Superior temporal gyrus (tissue), 1 donor: Measurements from ENCODE around the gene RHOD.

Source experiments
- DNase-seq: peaks from one replicate; pipeline ENCODE4 v3.0.0-alpha.2; 2016; ENCODE audit errors: extremely low spot score

Gene RHOD

GRCh38 chr11:67117672-67118180 is 61.1 kb downstream of the RHOD start:
- no peak for DNase-seq

- DNase-seq = no peak
Observed at GRCh38 chr11:67118181-67118766, 61.6 kb downstream of the RHOD start.

- peak; percentile 95 for DNase-seq
Observed at GRCh38 chr11:67118801-67119584, 62.3 kb downstream of the RHOD start, which contains the start of gene KDM2A. Gene KDM2A (plus strand): TSS chr11:67119263. CDS start chr11:67121317, 2,054 bp downstream.

GRCh38 chr11:67119585-67120391 is 63.1 kb downstream of the RHOD start:
- peak; percentile 55 for DNase-seq

- DNase-seq = peak; percentile 64
Observed at GRCh38 chr11:67120456-67120855, 63.8 kb downstream of the RHOD start.

- no peak for DNase-seq
Observed at GRCh38 chr11:67120881-67121710, 64.4 kb downstream of the RHOD start.
